Erythroblast (primary cell): ENCODE data around the gene BTNL9.

ENCODE experiments used
- DNase-seq, 2 experiments: peaks; one replicate each; lab custom pipeline; 2025; lab: John Stamatoyannopoulos, UW
- GATA1 ChIP-seq: IDR thresholded peaks from 2 replicates; pipeline ENCODE4 v1.6.1; 2011; ENCODE audit warnings: low read depth, mild to moderate bottlenecking, control low read depth, low read length, moderate library complexity
- POLR2A ChIP-seq: IDR thresholded peaks from 2 replicates; pipeline ENCODE4 v1.6.1; 2011; ENCODE audit warnings: mild to moderate bottlenecking, low read length

Gene BTNL9

DNA sequence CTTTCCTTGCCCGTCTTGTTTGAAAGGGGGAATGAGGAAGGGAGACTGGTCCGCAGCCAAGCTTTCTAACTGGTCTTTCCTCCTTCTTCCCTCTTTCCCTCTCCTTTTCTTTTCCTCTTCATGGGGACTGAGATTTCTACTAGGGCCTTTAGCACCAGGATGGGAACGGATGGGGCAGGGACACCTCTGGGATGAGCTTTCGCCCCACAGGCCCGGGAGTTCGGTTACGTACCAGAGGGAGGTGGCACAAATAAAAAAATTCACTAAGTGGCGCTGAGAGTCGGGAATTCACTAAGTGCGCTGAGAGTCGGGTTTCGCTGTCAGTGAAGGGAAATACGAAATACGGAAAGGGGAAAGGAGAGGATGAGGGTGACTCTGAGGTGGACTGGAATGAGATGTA lies 21.6 kb downstream of the BTNL9 start:
- TF ChIP-seq GATA1 (no peak), POLR2A (no peak)
- no peak for DNase-seq

DNA sequence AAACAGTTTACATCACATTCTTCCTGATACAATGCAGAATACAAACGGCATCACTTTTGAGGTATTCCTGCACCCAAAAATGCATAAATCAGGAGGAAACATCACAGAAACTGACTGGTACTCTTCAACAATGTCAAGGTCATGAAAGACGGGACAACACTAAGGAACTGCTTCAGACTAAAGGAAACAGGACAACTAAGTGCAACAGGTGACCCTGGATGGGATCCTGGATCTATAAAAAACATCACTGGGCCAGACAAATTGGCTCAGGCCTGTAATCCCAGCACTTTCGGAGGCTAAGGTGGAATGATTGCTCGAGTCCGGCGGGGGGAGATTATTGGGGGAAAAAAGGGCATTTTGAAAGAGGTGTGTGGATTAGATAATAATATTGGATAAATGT lies 22.6 kb downstream of the BTNL9 start:
- TF ChIP-seq POLR2A (no peak), GATA1 (no peak)
- no peak for DNase-seq

DNA sequence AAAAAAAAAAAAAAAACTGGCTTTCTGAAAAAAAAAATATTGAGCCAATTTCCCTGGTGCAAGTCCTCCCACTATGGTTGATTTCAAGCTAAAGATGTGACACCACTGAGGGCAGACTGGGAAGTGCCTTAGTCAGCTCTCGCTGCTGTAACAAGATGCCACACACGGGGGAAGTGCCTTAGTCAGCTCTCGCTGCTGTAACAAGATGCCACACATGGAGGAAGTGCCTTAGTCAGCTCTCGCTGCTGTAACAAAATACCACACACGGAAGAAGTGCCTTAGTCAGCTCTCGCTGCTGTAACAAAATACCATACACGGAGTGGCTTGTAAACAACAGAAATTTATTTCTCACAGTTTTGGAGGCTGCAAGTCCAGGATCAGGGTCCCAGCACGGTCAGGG lies 23.4 kb downstream of the BTNL9 start:
- TF ChIP-seq POLR2A (no peak), GATA1 (no peak)
- no peak for DNase-seq

DNA sequence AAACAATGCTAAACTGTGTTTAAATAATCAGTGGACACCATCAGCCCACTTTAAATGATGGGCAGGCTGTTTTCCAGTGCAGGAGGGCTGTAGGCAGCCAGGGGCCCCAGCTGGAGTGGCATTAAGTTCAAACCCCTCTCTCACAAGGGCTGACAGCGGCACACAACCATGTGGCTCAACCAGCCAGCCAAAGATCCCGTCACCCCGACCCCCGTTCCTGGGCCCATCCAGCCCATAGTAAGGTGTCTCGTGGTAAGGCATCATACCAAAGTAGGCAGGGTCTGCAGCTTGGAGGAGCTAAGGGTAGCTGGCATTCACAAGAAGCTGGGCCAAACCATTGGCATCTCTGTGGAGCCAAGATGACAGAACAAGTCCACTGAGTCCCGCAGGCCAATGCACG lies 24.9 kb downstream of the BTNL9 start:
- DNase-seq, result no peak

DNA sequence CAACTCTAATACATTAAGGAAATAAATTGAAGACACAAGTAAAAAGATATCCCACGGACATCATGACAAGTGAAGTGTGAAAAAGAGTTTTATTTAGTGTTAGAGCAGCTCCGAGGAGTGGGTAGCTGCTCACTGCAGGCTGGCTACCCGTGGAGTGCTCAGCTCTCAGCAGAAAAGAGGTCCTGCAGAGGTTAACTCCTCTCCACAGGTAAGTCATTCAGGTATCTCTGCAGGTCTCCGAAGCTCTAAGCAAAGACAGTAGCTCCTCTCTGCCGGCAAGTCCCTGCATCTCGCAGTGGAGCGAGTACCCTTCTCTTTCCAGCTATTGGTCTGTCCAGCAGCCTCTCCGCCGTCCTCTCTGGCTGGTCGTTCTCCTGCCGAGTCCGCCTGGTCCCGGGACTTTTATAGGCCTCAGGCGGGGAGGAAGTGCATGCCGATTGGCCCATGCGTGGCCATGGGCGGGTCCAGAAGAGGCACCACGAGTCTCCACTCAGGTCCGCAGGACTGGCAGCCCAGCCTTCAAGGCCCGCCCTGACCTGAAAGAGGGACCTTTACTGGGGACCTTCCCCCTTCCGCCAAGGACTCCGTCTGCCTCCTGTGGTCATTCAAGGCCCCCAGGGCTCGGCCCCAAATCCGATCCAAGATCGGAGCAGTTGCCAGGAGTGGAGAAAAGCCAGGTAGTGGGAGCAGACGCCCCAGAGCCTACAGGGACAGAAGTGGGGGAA lies 29.9 kb downstream of the BTNL9 start:
- TF ChIP-seq GATA1 (no peak), POLR2A (no peak)
- DNase-seq, result no peak

More for the DNA sequence above, 24.9 kb downstream of the BTNL9 start:
- no peak for TF ChIP-seq POLR2A
- TF ChIP-seq GATA1, result no peak

DNA sequence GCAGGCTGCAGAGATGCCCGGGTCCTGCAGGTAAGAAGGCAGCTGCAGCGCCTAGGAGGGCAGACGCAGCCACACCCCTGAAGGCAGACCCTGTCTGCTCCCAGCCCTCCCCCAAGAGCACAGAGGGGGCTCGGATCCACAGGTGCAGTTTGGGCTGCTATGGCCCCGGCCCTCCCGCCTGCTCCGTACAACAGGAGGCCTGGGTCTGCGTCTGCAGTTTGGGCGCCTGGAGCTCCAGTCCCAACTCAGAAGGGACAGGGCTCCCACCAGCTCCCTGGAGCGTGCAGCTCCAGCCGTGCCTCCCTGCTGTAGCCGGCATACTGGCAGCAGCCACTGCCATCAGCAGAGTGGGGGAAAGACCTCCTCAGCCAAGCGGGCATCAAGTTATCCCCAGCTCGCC lies 30.5 kb downstream of the BTNL9 start:
- TF ChIP-seq GATA1 (no peak), POLR2A (no peak)
- no peak for DNase-seq

DNA sequence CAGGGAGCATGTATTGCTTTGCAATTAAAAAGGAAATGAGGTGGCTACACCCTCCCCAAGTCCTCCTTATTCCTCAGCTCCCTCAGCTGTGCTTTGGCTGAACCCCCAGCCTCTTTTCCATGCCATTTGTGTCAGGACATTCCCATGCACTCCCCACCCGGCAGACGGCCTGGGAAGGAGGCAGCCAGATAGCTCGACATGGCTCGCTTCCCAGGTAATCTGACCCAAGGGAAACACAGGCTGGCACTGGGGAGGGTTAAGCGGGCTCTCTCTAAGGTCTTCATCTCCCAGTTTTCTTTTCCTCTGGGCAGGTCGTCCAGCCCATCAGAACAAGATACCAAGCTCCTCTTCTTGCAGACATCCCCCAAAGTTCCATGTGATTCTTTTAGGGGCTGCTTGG lies 31.2 kb downstream of the BTNL9 start:
- no peak for DNase-seq
- no peak for TF ChIP-seq POLR2A
- no peak for TF ChIP-seq GATA1

DNA sequence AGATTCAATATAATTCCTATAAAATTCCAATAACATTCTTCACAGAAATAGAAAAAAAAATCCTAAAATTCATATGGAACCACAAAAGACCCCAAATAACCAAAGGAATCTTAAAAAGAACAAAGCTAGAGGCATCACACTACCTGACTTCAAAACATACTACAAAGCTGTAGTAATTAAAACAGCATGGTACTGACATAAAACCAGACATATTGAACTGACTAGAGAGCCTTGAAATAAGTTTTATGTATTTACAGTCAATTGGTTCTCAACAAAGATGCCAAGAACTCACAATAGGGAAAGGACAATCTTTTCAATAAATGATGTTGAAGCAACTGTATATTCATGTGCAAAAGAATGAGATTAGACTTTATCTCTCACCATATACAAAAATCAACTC lies 36.9 kb downstream of the BTNL9 start:
- TF ChIP-seq GATA1, result no peak
- TF ChIP-seq POLR2A, result no peak

DNA sequence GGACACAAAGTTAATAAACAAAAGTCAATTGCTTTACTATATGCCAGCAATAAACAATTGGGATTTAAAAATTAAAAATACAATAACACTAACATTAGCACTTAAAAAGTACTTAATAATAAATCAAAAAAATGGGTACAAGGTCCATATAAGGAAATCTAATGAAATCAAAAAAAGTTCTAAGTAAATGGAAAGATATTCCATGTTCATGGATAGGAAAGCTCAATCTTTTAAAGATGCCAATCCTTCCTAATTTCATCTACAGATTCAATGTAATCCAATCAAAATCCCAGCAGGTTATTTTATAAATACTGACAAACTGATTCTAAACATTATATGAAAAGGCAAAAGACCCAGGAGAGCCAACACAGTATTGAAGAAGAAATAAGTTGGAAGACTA lies 41.9 kb downstream of the BTNL9 start:
- no peak for TF ChIP-seq POLR2A
- TF ChIP-seq GATA1, result no peak
- no peak for DNase-seq

More for the DNA sequence above, 36.9 kb downstream of the BTNL9 start:
- DNase-seq, result no peak

DNA sequence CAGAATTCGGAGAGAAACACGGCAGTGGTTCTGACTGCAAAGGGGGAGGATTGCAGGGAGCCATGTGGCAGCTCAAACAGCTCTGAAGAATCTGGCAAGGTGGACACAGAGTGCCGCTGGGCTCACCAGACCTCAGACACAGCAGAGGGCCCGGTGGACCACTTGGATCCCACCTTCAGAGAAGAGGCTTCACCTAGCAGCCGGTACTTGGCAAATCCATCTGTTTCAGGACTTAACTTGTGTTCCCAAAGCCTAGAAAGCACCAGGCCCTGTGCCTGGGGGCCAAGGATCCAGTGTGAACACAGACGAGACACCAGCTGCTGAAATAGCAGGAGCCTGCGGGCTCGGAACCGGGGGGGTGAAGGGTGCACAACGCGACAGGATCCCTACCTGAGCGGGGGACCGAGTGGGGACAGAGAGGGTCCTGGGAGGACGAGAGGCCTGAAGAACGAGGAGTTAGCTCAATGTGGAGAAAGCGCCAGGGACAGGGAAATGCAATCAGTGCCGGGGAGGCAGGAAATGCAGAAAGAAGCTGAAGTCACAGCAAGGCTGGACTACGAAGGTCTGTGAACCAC lies 44.6 kb downstream of the BTNL9 start:
- TF ChIP-seq POLR2A (no peak), GATA1 (no peak)

DNA sequence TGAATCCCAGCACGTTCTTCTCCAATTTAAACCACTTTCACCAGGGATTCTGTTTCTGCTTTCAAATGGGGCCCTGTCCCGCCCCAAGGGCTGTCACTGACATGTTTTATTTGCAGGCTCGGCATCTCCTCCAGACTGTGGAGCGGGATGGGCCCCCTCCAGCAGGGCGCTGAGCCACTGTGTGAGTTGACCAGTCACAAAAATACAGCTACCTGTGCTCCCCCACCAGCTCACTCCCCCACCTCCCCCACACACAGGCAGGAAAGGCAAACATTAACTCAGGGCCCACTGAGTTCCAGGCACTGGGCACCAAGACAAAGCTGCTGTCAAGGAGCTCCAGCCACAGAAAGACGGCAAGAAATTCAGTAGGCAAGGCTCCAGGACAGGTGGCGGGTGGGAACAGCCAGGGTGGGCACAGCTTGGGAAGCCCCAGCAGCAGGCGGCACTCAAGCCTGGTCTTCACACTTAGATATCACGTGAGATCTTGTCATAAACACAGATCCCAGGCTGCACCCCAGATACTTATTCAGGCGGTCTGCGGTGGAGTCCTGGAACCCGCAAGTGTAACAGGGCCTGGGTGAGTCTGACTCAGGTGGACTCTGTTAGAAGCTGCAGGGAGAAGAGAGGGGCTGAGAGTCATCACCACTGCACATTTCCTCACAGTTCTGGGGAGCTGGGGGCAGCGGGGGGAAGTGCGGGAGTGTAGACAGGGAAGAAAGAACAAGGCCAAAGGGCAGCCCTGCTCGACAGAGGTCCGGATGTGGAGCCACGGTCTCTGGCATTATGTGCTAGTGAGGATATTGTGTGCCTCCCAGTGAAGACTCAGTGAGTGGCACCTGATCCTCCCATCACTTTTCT lies 46.2 kb downstream of the BTNL9 start:
- no peak for TF ChIP-seq GATA1
- no peak for TF ChIP-seq POLR2A
- DNase-seq, result no peak

More for the DNA sequence above, 44.6 kb downstream of the BTNL9 start:
- DNase-seq, result no peak

DNA sequence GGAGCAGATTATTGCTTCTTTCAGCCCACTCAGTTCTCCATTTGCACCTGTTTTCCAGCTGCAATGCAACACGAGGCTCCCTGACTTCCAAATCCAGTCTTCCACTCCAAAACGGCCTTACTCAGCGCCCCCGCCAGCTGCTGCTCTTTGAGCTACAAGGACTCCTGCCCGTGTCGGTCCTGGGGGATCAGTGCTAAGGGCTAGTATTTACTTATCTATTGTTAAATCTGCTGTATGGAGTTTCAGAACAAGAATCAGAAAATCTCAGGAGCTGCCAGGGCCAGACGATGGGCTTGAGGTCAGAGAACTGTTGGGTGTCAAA lies 46.8 kb downstream of the BTNL9 start:
- no peak for TF ChIP-seq GATA1
- TF ChIP-seq POLR2A, result no peak
- DNase-seq, result no peak

DNA sequence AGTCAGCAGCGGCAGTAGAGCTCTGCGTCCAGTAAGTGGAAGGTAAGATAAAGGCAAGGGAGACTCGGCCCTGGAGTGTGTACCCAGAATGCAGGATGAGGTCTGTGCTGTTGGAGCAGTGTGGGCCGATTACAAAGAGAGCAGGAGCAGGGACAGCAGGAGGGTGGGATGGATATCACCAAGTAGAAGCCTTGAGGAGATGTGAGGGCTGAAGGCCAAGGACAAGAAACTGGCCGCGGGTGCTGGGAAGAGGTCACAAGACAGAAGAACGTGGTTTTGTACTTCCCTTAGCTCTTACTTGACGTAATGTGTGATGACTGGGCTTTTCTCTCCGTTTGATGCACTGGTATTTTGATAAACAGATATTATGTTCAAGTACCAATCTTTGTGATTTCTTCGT lies 47.2 kb downstream of the BTNL9 start:
- no peak for DNase-seq
- no peak for TF ChIP-seq GATA1
- TF ChIP-seq POLR2A, result no peak

DNA sequence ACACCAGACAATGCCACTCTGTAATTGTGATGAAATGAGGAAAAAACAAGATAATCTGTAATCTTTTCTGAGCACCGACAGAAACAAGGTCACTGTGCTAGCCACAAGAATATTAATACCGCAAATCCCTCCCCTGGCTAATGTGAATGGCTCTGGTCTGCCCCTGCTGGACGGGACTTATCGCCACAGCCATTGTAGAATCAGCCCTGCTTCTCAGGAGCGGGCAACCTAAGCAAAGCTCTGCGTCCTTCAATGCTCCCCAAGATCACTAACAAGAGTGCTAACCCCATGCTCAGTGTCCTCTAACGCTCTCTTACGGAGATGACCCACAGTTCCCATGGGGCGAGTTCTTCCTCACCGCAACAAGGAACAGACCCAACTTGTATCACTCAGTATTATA lies 48.2 kb downstream of the BTNL9 start:
- TF ChIP-seq GATA1 (no peak), POLR2A (no peak)
- peak; percentile 50 to 51 for DNase-seq
